ENCODE data around the gene TRAF3. TPM values are rescaled to one million over a fixed set of nuclear protein-coding genes. Genes with fewer than 3 reads are reported as not detected.

TRAF3 gene
- total RNA-seq, 1 experiment from 2014 or later = 25.3 TPM

GRCh38 chr14:102930138-102930752, 153.0 kb downstream of the TRAF3 start:
- peaks cover 12% of the 10 kb centered on the region for H3K4me1 Mint-ChIP-seq (ENCODE audit: insufficient read depth, unreplicated experiment)
- no peak overlapping the region for H3K27ac Mint-ChIP-seq (ENCODE audit: low read depth, unreplicated experiment)
- POLR2A ChIA-PET = no interaction called here
- no peaks in the 10 kb centered on the region for H3K27me3 Mint-ChIP-seq (ENCODE audit: insufficient read depth, unreplicated experiment)
- TF ChIP-seq CTCF (IDR thresholded peaks at IDR 0.05; ENCODE audit: unreplicated experiment) = no peak
- DNase-seq (ENCODE audit: unreplicated experiment) = no peak
- no TSS peak for BruUV-seq (replicated peaks)
- no peak overlapping the region for H3K4me3 Mint-ChIP-seq (ENCODE audit: unreplicated experiment)
- no peaks in the 10 kb centered on the region for H3K9me3 Mint-ChIP-seq (ENCODE audit: unreplicated experiment)
- CTCF ChIA-PET = no interaction called here
- H3K36me3 Mint-ChIP-seq (ENCODE audit: insufficient read depth, unreplicated experiment) = peaks cover 21% of the 10 kb centered on the region
- intact Hi-C loops (cut with micrococcal nuclease) = no loop called here

- DNase-seq (ENCODE audit: unreplicated experiment) = peak; percentile 65
- Mint-ChIP-seq H3K9me3 (ENCODE audit: unreplicated experiment) (no peaks in the 10 kb centered on the region), H3K4me3 (ENCODE audit: unreplicated experiment) (no peak overlapping the region), H3K27ac (ENCODE audit: low read depth, unreplicated experiment) (no peak overlapping the region), H3K4me1 (ENCODE audit: insufficient read depth, unreplicated experiment) (peaks cover 12% of the 10 kb centered on the region), H3K36me3 (ENCODE audit: insufficient read depth, unreplicated experiment) (peaks cover 27% of the 10 kb centered on the region), H3K27me3 (ENCODE audit: insufficient read depth, unreplicated experiment) (no peaks in the 10 kb centered on the region)
- CTCF ChIA-PET = interaction anchor here (1.0 to 1.3 kb wide), 2 partner anchors 9 to 45 kb away, joined by 3 read pairs; no protein-coding TSS in a partner anchor
- POLR2A ChIA-PET = no interaction called here
- TF ChIP-seq CTCF (IDR thresholded peaks at IDR 0.05; ENCODE audit: unreplicated experiment) = no peak
- BruUV-seq (replicated peaks) = no TSS peak
- intact Hi-C loops (cut with micrococcal nuclease) = no loop called here
These were observed 153.7 kb downstream of the TRAF3 start for GRCh38 chr14:102930753-102931579.

GRCh38 chr14:102931580-102932285, 154.5 kb downstream of the TRAF3 start:
- no peak overlapping the region for H3K4me3 Mint-ChIP-seq (ENCODE audit: unreplicated experiment)
- no TSS peak for BruUV-seq (replicated peaks)
- peaks cover 12% of the 10 kb centered on the region for H3K4me1 Mint-ChIP-seq (ENCODE audit: insufficient read depth, unreplicated experiment)
- CTCF ChIA-PET = interaction anchor here (0.6 to 1.3 kb wide), 3 partner anchors 9 to 1973 kb away, joined by 3 to 4 read pairs (median 3); no protein-coding TSS in a partner anchor
- H3K27ac Mint-ChIP-seq (ENCODE audit: low read depth, unreplicated experiment) = no peak overlapping the region
- no peak for TF ChIP-seq CTCF (IDR thresholded peaks at IDR 0.05; ENCODE audit: unreplicated experiment)
- POLR2A ChIA-PET = no interaction called here
- H3K36me3 Mint-ChIP-seq (ENCODE audit: insufficient read depth, unreplicated experiment) = peaks cover 28% of the 10 kb centered on the region
- no peak for DNase-seq (ENCODE audit: unreplicated experiment)
- no peaks in the 10 kb centered on the region for H3K9me3 Mint-ChIP-seq (ENCODE audit: unreplicated experiment)
- intact Hi-C loops (cut with micrococcal nuclease) = no loop called here
- H3K27me3 Mint-ChIP-seq (ENCODE audit: insufficient read depth, unreplicated experiment) = no peaks in the 10 kb centered on the region
